HG03108 (cell line): ENCODE measurements around the gene MSL1.
"Not testable (repeated sequence)": the region's sequence is repeated elsewhere in the genome, so short reads cannot be mapped to it uniquely, and the experiment has no call there.

Experiments
- ATAC-seq: cut with Tn5 transposase; IDR thresholded peaks from one replicate; pipeline ENCODE4 v1.9.1; 2021; ENCODE audit warnings: moderate library complexity; ENCODE audit not compliant: unreplicated experiment

Gene MSL1

GRCh38 chr17:40124279-40125141 lies 2.7 kb downstream of the MSL1 start:
- no peak for ATAC-seq

- ATAC-seq: no peak
These were observed 7.7 kb downstream of the MSL1 start for GRCh38 chr17:40129498-40129897.

GRCh38 chr17:40130352-40131042 lies 8.7 kb downstream of the MSL1 start:
- no peak for ATAC-seq

GRCh38 chr17:40134184-40134583 lies 12.4 kb downstream of the MSL1 start:
- ATAC-seq: no peak

GRCh38 chr17:40135817-40136216 lies 14.0 kb downstream of the MSL1 start:
- no peak for ATAC-seq

- ATAC-seq: peak; percentile 13
These were observed 17.8 kb downstream of the MSL1 start for GRCh38 chr17:40139566-40140058.

- ATAC-seq: not testable (repeated sequence)
These were observed 21.4 kb downstream of the MSL1 start for GRCh38 chr17:40143166-40143565.

GRCh38 chr17:40145476-40145875 lies 23.7 kb downstream of the MSL1 start:
- ATAC-seq: no peak

- ATAC-seq: no peak
These were observed 26.8 kb downstream of the MSL1 start for GRCh38 chr17:40148527-40148926.

GRCh38 chr17:40150276-40150675 lies 28.5 kb downstream of the MSL1 start:
- no peak for ATAC-seq

GRCh38 chr17:40151414-40151963 lies 29.7 kb downstream of the MSL1 start:
- ATAC-seq: no peak

- no peak for ATAC-seq
These were observed 31.9 kb downstream of the MSL1 start for GRCh38 chr17:40153603-40154236.

GRCh38 chr17:40157973-40158372 lies 36.2 kb downstream of the MSL1 start:
- no peak for ATAC-seq

- ATAC-seq: no peak
These were observed 36.8 kb downstream of the MSL1 start for GRCh38 chr17:40158438-40159013.

GRCh38 chr17:40159456-40159855 lies 37.7 kb downstream of the MSL1 start:
- no peak for ATAC-seq

GRCh38 chr17:40167685-40168261 lies 46.0 kb downstream of the MSL1 start:
- no peak for ATAC-seq

GRCh38 chr17:40168262-40168832 lies 46.6 kb downstream of the MSL1 start:
- ATAC-seq: no peak

GRCh38 chr17:40170325-40170724 lies 48.6 kb downstream of the MSL1 start:
- no peak for ATAC-seq

- no peak for ATAC-seq
These were observed 50.0 kb downstream of the MSL1 start for GRCh38 chr17:40171750-40172149.

- ATAC-seq: no peak
These were observed 51.5 kb downstream of the MSL1 start for GRCh38 chr17:40173091-40173777.
